ENCODE measurements around the gene DOCK2.

The DOCK2 gene

GRCh38 chr5:169707686-169708085 lies 70.6 kb downstream of the DOCK2 start:
- TF ChIP-seq, protein P1, sequence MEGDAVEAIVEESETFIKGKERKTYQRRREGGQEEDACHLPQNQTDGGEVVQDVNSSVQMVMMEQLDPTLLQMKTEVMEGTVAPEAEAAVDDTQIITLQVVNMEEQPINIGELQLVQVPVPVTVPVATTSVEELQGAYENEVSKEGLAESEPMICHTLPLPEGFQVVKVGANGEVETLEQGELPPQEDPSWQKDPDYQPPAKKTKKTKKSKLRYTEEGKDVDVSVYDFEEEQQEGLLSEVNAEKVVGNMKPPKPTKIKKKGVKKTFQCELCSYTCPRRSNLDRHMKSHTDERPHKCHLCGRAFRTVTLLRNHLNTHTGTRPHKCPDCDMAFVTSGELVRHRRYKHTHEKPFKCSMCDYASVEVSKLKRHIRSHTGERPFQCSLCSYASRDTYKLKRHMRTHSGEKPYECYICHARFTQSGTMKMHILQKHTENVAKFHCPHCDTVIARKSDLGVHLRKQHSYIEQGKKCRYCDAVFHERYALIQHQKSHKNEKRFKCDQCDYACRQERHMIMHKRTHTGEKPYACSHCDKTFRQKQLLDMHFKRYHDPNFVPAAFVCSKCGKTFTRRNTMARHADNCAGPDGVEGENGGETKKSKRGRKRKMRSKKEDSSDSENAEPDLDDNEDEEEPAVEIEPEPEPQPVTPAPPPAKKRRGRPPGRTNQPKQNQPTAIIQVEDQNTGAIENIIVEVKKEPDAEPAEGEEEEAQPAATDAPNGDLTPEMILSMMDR (IDR thresholded peaks at IDR 0.05; ENCODE audit: poor library complexity, severe bottlenecking), result no peak
- H3K9me3 ChIP-seq (ENCODE audit: severe bottlenecking), result no peaks in the 10 kb centered on the region
- ATAC-seq (ENCODE audit: low read depth) (no peak), DNase-seq (ENCODE audit: low spot score) (no peak)
- H3K36me3 ChIP-seq (ENCODE audit: low read depth), result no peaks in the 10 kb centered on the region
- H3K27ac ChIP-seq (ENCODE audit: poor library complexity, severe bottlenecking), result no peak overlapping the region
- peaks cover 10% of the 10 kb centered on the region for H3K4me1 ChIP-seq (ENCODE audit: insufficient read depth, poor library complexity, severe bottlenecking)
- no peak overlapping the region for H3K4me3 ChIP-seq (ENCODE audit: severe bottlenecking)
- H3K27me3 ChIP-seq (ENCODE audit: insufficient read depth, poor library complexity, severe bottlenecking), result no peaks in the 10 kb centered on the region

DNA sequence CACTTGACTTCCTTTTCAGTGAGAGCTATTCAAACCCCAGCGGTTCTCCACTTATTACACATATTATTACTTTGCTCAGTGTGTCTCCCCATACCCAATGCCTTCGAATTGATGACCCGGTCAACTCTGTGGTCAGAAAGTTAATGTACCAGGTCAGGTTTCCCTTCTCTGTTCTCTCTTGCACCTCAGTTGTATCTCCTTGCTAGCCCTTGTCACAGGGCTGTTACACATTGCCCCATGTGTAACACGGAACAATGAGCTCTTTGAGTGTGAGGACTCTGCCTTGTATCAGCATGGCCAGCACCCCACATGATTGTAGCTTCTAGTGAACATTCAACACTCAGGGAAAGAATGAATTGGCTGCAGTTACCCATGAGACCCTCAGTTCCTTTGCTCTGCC lies 73.6 kb downstream of the DOCK2 start:
- Histone ChIP-seq H3K4me1 (ENCODE audit: insufficient read depth, poor library complexity, severe bottlenecking) (peaks cover 10% of the 10 kb centered on the region), H3K27ac (ENCODE audit: poor library complexity, severe bottlenecking) (no peak overlapping the region), H3K36me3 (ENCODE audit: low read depth) (no peaks in the 10 kb centered on the region), H3K9me3 (ENCODE audit: severe bottlenecking) (no peaks in the 10 kb centered on the region), H3K4me3 (ENCODE audit: severe bottlenecking) (no peak overlapping the region), H3K27me3 (ENCODE audit: insufficient read depth, poor library complexity, severe bottlenecking) (no peaks in the 10 kb centered on the region)
- TF ChIP-seq, protein P1 (IDR thresholded peaks at IDR 0.05; ENCODE audit: poor library complexity, severe bottlenecking), result no peak
- DNase-seq (ENCODE audit: low spot score) (no peak), ATAC-seq (ENCODE audit: low read depth) (no peak)

DNA sequence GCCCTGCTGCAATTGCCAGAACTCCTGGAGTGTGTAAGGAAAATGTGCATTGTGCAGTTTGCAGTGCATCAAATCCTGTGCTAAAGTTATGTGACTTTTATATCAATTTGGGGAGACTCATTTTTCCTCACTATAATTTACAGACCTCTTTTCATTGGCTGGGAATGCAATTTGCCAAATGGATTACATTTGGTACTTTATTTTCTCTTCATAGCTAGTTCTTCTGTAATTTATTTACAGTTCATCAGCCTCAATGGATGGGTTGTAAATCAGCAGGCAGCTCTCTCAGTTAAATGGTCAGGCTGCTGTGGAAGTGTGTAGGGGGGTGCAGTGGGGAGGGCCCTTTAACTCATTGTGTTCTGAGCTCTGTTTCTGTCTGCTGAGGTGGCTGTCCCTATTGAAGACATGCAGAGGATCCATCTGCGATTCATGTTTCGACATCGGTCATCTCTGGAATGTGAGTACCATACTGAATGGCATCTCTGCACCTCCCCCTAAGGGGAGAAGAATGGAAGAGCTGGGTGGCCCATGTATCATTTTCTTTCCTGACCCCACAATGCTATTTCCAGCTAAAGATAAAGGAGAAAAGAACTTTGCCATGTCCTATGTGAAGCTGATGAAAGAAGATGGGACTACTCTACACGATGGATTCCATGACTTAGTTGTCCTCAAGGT lies 74.6 kb downstream of the DOCK2 start:
- TF ChIP-seq, protein P1 (IDR thresholded peaks at IDR 0.05; ENCODE audit: poor library complexity, severe bottlenecking), result no peak
- Histone ChIP-seq H3K4me3 (ENCODE audit: severe bottlenecking) (no peak overlapping the region), H3K27ac (ENCODE audit: poor library complexity, severe bottlenecking) (no peak overlapping the region), H3K4me1 (ENCODE audit: insufficient read depth, poor library complexity, severe bottlenecking) (peaks cover 12% of the 10 kb centered on the region), H3K36me3 (ENCODE audit: low read depth) (no peaks in the 10 kb centered on the region), H3K9me3 (ENCODE audit: severe bottlenecking) (no peaks in the 10 kb centered on the region), H3K27me3 (ENCODE audit: insufficient read depth, poor library complexity, severe bottlenecking) (no peaks in the 10 kb centered on the region)
- DNase-seq (ENCODE audit: low spot score) (no peak), ATAC-seq (ENCODE audit: low read depth) (no peak)

GRCh38 chr5:169712428-169712827 lies 75.4 kb downstream of the DOCK2 start:
- Histone ChIP-seq H3K36me3 (ENCODE audit: low read depth) (no peaks in the 10 kb centered on the region), H3K4me3 (ENCODE audit: severe bottlenecking) (no peak overlapping the region), H3K27me3 (ENCODE audit: insufficient read depth, poor library complexity, severe bottlenecking) (no peaks in the 10 kb centered on the region), H3K27ac (ENCODE audit: poor library complexity, severe bottlenecking) (no peak overlapping the region), H3K9me3 (ENCODE audit: severe bottlenecking) (no peaks in the 10 kb centered on the region), H3K4me1 (ENCODE audit: insufficient read depth, poor library complexity, severe bottlenecking) (peaks cover 12% of the 10 kb centered on the region)
- TF ChIP-seq, protein P1 (IDR thresholded peaks at IDR 0.05; ENCODE audit: poor library complexity, severe bottlenecking), result no peak
- DNase-seq (ENCODE audit: low spot score), result no peak
- ATAC-seq (ENCODE audit: low read depth), result no peak

DNA sequence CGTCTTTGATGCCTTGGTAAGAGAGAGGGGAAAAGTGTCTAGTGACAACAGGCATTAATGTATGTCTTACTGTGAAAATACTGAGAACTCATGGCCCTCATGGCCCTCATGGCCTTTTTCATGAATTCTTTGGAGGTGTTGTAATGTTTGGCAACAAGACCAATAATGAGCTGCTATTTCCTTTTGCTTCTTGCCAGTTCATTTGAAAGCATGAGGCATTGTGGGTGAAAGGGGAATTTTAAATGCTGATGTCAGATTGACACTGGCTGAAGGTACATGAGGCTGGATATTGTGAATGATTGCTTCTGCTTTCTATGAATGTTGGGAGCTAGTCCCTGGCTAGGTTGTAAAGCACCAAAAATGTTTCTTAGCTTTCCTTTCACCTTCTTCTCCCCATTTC lies 79.2 kb downstream of the DOCK2 start:
- Histone ChIP-seq H3K4me3 (ENCODE audit: severe bottlenecking) (no peak overlapping the region), H3K27ac (ENCODE audit: poor library complexity, severe bottlenecking) (peak overlapping the region; percentile 77), H3K9me3 (ENCODE audit: severe bottlenecking) (no peaks in the 10 kb centered on the region), H3K4me1 (ENCODE audit: insufficient read depth, poor library complexity, severe bottlenecking) (peaks cover 16% of the 10 kb centered on the region), H3K36me3 (ENCODE audit: low read depth) (no peaks in the 10 kb centered on the region), H3K27me3 (ENCODE audit: insufficient read depth, poor library complexity, severe bottlenecking) (no peaks in the 10 kb centered on the region)
- TF ChIP-seq, protein P1 (IDR thresholded peaks at IDR 0.05; ENCODE audit: poor library complexity, severe bottlenecking), result no peak
- no peak for ATAC-seq (ENCODE audit: low read depth)
- DNase-seq (ENCODE audit: low spot score), result no peak
